HCT116 (cell line): ENCODE data around the gene LMO7.

ENCODE experiments used
- CTCF ChIP-seq, 3 experiments: fragments of 200-600 bp in 1 of 3; sonication (generic) in 1 of 3; IDR thresholded peaks in 2 of 3; conservative IDR thresholded peaks in 1 of 3; 2 replicates each; pipeline ENCODE4 v1.5.1; 2012 to 2017; ENCODE audit warnings: low read depth in 2 of 3, low read length in 2 of 3, antibody characterized with exemption in 1 of 3, borderline replicate concordance in 1 of 3, control low read depth in 1 of 3, mild to moderate bottlenecking in 1 of 3, mixed read lengths in 1 of 3, mixed run types in 1 of 3, moderate library complexity in 1 of 3; ENCODE audit not compliant: insufficient read depth in 1 of 3
- JUND ChIP-seq: IDR thresholded peaks from 2 replicates; pipeline ENCODE4 v1.6.1; 2012
- MAX ChIP-seq: IDR thresholded peaks from 2 replicates; pipeline ENCODE4 v1.6.1; 2012
- POLR2A ChIP-seq: IDR thresholded peaks from 2 replicates; pipeline ENCODE4 v1.7.0; 2011; ENCODE audit warnings: borderline replicate concordance; ENCODE audit not compliant: insufficient read depth, insufficient read length; ENCODE audit errors: extremely low read depth

- TF ChIP-seq POLR2A = no peak
- no peak for TF ChIP-seq MAX
- no peak for TF ChIP-seq CTCF (IDR thresholded peaks at IDR 0.05 in 2 of 3, conservative IDR thresholded peaks at IDR 0.05 in 1 of 3; ENCODE audit: borderline replicate concordance in 1 of 3, insufficient read depth in 1 of 3, low read depth in 2 of 3, low read length in 2 of 3)
- no peak for TF ChIP-seq JUND
Measured at GRCh38 chr13:75717525-75717924, 81.4 kb downstream of the LMO7 start.
